ENCODE measurements around the gene PELI2. TPM values are rescaled to one million over a fixed set of nuclear protein-coding genes. Genes with fewer than 3 reads are reported as not detected.

Gene PELI2
- total RNA-seq, 2 experiments from 2014 or later: 2.5 to 3.6 TPM

- Mint-ChIP-seq H3K4me1 (peaks cover 5% of the 10 kb centered on the region), H3K4me3 (no peak overlapping the region), H3K27me3 (no peaks in the 10 kb centered on the region), H3K27ac (no peak overlapping the region), H3K36me3 (ENCODE audit: low read depth) (no peaks in the 10 kb centered on the region), H3K9me3 (no peaks in the 10 kb centered on the region)
- ChIA-PET POLR2A (no interaction called here), CTCF (no interaction called here)
- no peak for DNase-seq
These were observed 93.6 kb downstream of the PELI2 start for GRCh38 chr14:56211844-56212243.

GRCh38 chr14:56212521-56212920, 94.3 kb downstream of the PELI2 start:
- peaks cover 5% of the 10 kb centered on the region for H3K4me1 Mint-ChIP-seq
- ChIA-PET CTCF (no interaction called here), POLR2A (no interaction called here)
- H3K4me3 Mint-ChIP-seq: no peak overlapping the region
- no peaks in the 10 kb centered on the region for H3K27me3 Mint-ChIP-seq
- H3K36me3 Mint-ChIP-seq (ENCODE audit: low read depth): no peaks in the 10 kb centered on the region
- no peak for DNase-seq
- H3K27ac Mint-ChIP-seq: no peak overlapping the region
- no peaks in the 10 kb centered on the region for H3K9me3 Mint-ChIP-seq

DNA sequence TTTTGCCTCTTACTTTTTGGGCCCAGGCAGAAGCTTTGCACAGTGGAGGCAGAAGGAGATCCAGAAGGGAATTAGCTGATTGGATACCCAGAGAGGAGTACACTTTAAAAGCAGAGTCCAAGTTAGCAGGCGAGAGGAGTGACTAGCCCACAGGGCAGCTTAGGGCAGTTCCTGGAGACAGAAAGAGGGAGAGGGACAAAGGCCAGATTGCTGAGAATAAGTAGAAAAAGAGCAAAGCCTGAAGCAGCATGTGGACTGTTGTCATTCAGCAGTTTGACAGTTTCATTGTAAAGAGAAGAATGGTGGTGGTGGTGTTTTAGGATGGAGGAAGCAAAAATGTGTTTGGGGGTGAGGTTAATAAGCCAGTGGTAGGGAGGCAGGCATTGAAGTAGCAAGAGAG, 95.1 kb downstream of the PELI2 start:
- no peaks in the 10 kb centered on the region for H3K9me3 Mint-ChIP-seq
- CTCF ChIA-PET: interaction anchor here (1.3 kb wide), 1 partner anchor 9 kb away, joined by 4 read pairs; no protein-coding TSS in a partner anchor
- no peak overlapping the region for H3K4me3 Mint-ChIP-seq
- POLR2A ChIA-PET: no interaction called here
- DNase-seq: no peak
- H3K36me3 Mint-ChIP-seq (ENCODE audit: low read depth): no peaks in the 10 kb centered on the region
- no peaks in the 10 kb centered on the region for H3K27me3 Mint-ChIP-seq
- H3K27ac Mint-ChIP-seq: no peak overlapping the region
- H3K4me1 Mint-ChIP-seq: peaks cover 5% of the 10 kb centered on the region

DNA sequence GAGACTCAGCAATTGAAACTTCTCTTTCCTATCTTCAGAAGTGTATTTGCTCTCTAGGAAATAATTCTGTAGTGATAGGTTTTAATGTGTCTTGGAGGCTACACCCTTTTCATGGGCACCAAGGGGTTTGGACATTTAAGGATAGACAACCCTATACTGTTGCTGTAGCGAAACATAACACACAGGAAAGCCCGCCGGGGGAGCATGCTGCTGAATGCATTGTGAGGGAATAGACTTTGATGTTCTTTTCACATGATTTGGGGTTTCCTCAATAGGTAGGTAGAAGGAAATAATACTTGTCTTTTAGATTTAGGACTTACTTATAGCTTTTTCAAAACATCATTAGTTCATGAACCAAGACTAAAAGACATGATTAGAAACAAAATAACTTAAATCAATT, 97.0 kb downstream of the PELI2 start:
- H3K9me3 Mint-ChIP-seq: no peaks in the 10 kb centered on the region
- DNase-seq: no peak
- no peak overlapping the region for H3K4me3 Mint-ChIP-seq
- peaks cover 5% of the 10 kb centered on the region for H3K4me1 Mint-ChIP-seq
- H3K36me3 Mint-ChIP-seq (ENCODE audit: low read depth): no peaks in the 10 kb centered on the region
- CTCF ChIA-PET: no interaction called here
- POLR2A ChIA-PET: no interaction called here
- H3K27me3 Mint-ChIP-seq: no peaks in the 10 kb centered on the region
- no peak overlapping the region for H3K27ac Mint-ChIP-seq

DNA sequence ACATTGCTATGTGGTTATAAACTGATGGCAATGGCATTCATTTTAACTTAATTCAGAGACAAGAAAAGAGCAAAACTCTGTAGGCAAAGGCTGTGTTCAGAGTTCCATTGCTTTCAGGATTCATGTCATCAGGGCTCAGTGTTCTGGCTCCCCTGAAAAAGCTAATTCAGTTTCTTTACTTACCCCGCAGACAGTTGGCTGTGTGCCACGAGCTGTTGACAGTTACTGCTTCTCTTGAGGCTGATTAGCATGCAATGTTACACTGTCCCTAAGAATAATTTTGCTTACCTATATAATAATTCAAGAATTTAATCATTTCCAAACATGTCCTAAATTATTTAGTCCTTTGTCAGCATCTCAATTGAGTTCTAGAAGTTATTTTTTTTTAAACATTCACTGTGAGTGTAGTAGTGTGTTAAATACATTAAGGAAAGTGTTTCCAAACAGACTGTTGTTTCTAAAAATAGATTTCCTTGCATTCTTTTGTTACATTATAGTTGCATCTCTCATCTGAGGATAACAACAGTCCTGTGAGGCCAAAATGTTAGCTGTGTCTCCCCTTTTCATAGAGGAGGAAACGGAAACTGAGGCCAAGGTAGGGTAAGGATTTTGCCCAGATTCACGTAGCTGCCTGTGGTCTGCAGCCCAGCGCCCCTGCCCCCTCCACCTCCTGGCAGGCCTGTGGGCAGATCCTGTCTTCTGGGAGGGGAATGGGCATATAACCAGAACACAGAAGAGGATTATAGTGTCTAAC, 98.6 kb downstream of the PELI2 start:
- H3K4me3 Mint-ChIP-seq: no peak overlapping the region
- H3K9me3 Mint-ChIP-seq: no peaks in the 10 kb centered on the region
- ChIA-PET CTCF (no interaction called here), POLR2A (interaction anchor here (0.6 kb wide), 1 partner anchor 11 kb away, joined by 3 read pairs; no protein-coding TSS in a partner anchor)
- H3K36me3 Mint-ChIP-seq (ENCODE audit: low read depth): no peaks in the 10 kb centered on the region
- no peak for DNase-seq
- no peak overlapping the region for H3K27ac Mint-ChIP-seq
- H3K27me3 Mint-ChIP-seq: no peaks in the 10 kb centered on the region
- peaks cover 5% of the 10 kb centered on the region for H3K4me1 Mint-ChIP-seq

DNA sequence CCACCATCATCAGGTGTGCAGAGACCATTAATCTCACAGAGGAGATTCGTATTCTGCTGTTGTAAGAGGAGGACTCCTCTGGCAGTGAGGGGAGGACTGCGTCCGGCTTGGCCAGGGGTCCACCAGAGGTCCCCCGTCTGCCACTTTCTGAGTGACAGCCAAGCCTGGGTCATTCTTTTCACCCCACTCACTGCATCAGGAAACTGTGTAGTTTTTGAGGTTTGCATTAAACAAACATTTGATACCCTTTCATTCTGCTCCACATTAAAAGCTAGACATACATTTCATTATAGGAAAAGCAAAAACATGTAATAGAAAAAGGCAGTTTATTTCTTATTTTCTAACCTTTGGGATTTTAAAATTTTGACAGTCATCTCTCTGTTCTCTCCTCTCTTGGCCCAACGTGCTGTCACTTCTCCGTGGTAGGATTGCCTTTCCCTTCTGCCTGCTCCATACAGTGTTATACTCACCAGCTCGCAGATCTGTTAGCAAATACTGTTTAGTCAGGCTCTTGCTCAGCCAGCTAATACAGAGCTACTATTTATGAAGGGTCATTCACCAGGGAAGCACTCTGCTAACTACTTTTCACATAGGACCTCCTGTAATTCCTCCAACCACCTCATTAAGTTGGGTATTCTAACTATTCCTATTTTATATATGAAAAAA, 99.3 kb downstream of the PELI2 start:
- DNase-seq: no peak
- ChIA-PET POLR2A (no interaction called here), CTCF (no interaction called here)
- H3K4me3 Mint-ChIP-seq: no peak overlapping the region
- H3K27ac Mint-ChIP-seq: no peak overlapping the region
- H3K9me3 Mint-ChIP-seq: no peaks in the 10 kb centered on the region
- H3K27me3 Mint-ChIP-seq: no peaks in the 10 kb centered on the region
- H3K4me1 Mint-ChIP-seq: peaks cover 5% of the 10 kb centered on the region
- H3K36me3 Mint-ChIP-seq (ENCODE audit: low read depth): no peaks in the 10 kb centered on the region

- no peak for DNase-seq
- Mint-ChIP-seq H3K4me1 (peaks cover 5% of the 10 kb centered on the region), H3K9me3 (no peaks in the 10 kb centered on the region), H3K27me3 (no peaks in the 10 kb centered on the region), H3K36me3 (ENCODE audit: low read depth) (no peaks in the 10 kb centered on the region), H3K4me3 (no peak overlapping the region), H3K27ac (no peak overlapping the region)
- ChIA-PET CTCF (interaction anchor here (0.8 kb wide), 1 partner anchor 16 kb away, joined by 3 read pairs; no protein-coding TSS in a partner anchor), POLR2A (no interaction called here)
These were observed 101.6 kb downstream of the PELI2 start for GRCh38 chr14:56219666-56220413.

DNA sequence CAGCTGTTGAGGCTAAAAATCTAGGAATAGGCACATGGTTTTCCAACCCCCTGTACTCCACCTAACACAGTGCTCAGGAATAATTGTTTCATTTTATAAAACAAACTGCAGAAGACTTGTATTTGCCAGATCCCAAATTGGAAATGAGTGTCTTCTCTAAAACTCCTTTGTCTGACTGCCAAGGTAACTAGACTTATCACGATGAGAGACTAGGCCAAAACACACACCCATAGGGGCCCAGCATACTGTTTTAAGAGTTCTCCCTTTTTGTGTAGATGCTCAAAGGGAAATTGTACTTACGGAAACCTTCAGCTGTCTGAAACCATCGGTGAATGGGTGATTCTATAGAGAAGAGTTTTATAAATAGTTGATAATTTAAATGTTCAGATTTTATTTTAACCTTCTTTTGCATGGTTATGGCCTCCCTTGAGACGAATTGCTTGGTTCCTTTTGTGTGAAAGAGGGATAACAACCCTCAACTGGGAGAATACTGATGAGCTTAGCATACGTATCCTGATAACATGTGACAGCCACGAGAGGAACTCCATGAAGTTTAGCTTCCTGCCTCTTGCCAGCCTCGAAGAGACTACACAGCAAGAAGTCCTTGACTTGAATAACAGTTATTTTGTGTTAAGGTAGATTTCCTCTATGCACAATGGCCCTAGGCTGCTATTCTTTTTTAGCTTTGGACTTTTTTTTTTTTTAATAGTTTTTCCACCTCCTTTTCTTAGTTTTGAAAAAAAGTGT, 103.3 kb downstream of the PELI2 start:
- ChIA-PET POLR2A (interaction anchor here (0.6 kb wide), 1 partner anchor 1962 kb away, joined by 3 read pairs; no protein-coding TSS in a partner anchor), CTCF (interaction anchor here (1.3 kb wide), 1 partner anchor 8 kb away, joined by 4 read pairs; no protein-coding TSS in a partner anchor)
- Mint-ChIP-seq H3K36me3 (ENCODE audit: low read depth) (no peaks in the 10 kb centered on the region), H3K4me3 (no peak overlapping the region), H3K27me3 (no peaks in the 10 kb centered on the region), H3K4me1 (peaks cover 1% of the 10 kb centered on the region), H3K27ac (no peak overlapping the region), H3K9me3 (no peaks in the 10 kb centered on the region)
- DNase-seq: no peak

- DNase-seq: no peak
- Mint-ChIP-seq H3K4me1 (no peaks in the 10 kb centered on the region), H3K9me3 (no peaks in the 10 kb centered on the region), H3K27me3 (no peaks in the 10 kb centered on the region), H3K36me3 (ENCODE audit: low read depth) (no peaks in the 10 kb centered on the region), H3K4me3 (no peak overlapping the region), H3K27ac (no peak overlapping the region)
- CTCF ChIA-PET: no interaction called here
- POLR2A ChIA-PET: no interaction called here
These were observed 106.0 kb downstream of the PELI2 start for GRCh38 chr14:56224229-56224628.

DNA sequence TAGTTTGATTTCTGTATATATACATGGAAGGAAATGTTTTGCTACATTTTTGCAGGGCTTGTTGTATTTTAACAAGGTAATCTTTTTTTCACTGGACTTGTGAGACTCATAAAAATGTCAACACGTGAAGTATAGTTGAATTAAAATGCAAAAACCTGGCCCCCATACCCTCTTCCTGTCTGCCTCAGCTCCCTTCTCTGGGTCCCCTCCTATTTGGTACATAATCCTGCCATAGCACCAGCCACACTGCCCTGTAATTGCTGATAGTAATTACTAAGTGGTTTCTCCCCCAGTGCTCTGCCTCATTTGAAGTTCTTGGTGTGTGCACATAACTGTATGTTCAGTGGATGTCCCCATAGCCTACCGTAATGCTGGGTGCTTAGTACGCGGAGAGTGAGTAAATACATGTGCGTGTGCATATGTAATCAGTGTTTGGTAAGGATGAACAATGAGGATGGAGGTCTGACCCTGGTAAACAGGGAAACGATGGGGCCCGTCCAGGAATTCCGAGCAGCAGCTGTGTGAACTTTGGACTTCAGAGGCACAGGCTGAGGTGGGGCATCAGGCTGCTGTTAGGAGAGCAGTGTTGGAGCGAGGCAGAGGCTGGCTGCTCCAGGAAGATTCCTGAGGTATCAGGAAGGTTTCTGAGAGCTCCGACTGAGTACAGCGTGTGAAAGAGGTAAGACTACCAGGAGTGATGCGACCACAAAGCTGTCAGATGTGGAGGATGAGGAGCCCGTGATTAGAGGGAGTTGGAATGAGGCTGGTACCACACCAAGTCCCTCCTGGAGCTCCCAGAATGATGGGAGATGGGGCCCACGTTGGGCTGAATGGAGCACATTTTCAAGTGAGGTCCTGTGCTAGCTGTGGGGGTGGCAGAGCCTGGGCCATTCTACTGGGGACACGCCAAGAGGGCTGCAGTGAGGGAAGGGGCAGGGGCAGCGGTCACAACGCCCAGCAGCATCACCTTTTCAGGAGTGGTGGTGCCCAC, 106.8 kb downstream of the PELI2 start:
- H3K4me1 Mint-ChIP-seq: no peaks in the 10 kb centered on the region
- no peak overlapping the region for H3K27ac Mint-ChIP-seq
- H3K36me3 Mint-ChIP-seq (ENCODE audit: low read depth): no peaks in the 10 kb centered on the region

DNA sequence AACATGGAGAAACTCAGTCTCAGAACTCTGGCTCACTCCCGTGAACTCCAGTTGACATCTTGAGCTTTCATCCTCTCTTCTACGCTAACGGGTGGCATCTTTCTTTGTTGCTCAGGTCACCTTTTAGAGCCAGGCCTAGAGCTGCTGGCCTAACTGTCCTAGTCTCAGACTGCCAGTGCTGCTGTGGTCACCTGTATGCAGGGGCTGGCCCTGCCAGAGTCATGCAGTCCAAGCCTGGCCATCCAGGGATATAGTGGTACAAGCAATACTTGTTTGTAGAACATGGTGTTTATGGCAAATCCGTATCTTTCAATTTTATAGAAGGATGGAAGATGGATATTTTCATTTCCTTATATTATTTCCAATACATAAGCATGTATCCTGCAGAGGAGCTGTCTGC, 117.2 kb downstream of the PELI2 start:
- Mint-ChIP-seq H3K4me1 (peaks cover 3% of the 10 kb centered on the region), H3K36me3 (ENCODE audit: low read depth) (no peaks in the 10 kb centered on the region), H3K9me3 (peaks cover 5% of the 10 kb centered on the region), H3K4me3 (no peak overlapping the region), H3K27ac (no peak overlapping the region), H3K27me3 (no peaks in the 10 kb centered on the region)
- POLR2A ChIA-PET: no interaction called here
- DNase-seq: no peak
- CTCF ChIA-PET: no interaction called here

More for the DNA sequence above, 106.8 kb downstream of the PELI2 start:
- DNase-seq: no peak
- CTCF ChIA-PET: no interaction called here
- Mint-ChIP-seq H3K9me3 (peaks cover 4% of the 10 kb centered on the region), H3K27me3 (no peaks in the 10 kb centered on the region), H3K4me3 (no peak overlapping the region)
- POLR2A ChIA-PET: no interaction called here

DNA sequence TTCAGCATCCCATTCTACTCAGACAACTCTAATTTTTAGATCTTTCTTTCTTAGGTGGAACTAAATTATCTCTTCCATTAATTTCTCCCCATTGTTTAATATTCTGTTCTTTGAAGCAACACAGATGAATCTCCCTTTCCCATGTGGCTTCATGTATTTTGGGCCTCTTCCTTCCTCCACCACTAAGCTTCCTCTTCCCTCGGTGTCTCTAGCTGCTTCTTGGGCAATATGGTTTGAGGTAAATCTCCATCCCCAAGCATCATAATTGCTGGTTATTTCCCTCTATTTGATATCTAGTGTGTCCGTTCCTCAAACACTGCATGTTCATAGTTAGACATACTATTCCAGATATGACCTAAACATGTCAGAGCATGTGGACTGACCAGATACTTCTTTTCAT, 119.2 kb downstream of the PELI2 start:
- H3K4me3 Mint-ChIP-seq: no peak overlapping the region
- H3K9me3 Mint-ChIP-seq: peaks cover 5% of the 10 kb centered on the region
- no peak overlapping the region for H3K27ac Mint-ChIP-seq
- H3K4me1 Mint-ChIP-seq: peaks cover 3% of the 10 kb centered on the region
- ChIA-PET CTCF (no interaction called here), POLR2A (no interaction called here)
- no peaks in the 10 kb centered on the region for H3K36me3 Mint-ChIP-seq (ENCODE audit: low read depth)
- DNase-seq: no peak
- no peaks in the 10 kb centered on the region for H3K27me3 Mint-ChIP-seq

All from activated CD4-positive, alpha-beta T cell treated with anti-CD3 and anti-CD28 coated beads, Interleukin-2, amount 10 ng/mL, durations not matched to agents 7 days and 5 days (primary cell).